ENCODE measurements around the gene PMVK.

The PMVK gene

DNA sequence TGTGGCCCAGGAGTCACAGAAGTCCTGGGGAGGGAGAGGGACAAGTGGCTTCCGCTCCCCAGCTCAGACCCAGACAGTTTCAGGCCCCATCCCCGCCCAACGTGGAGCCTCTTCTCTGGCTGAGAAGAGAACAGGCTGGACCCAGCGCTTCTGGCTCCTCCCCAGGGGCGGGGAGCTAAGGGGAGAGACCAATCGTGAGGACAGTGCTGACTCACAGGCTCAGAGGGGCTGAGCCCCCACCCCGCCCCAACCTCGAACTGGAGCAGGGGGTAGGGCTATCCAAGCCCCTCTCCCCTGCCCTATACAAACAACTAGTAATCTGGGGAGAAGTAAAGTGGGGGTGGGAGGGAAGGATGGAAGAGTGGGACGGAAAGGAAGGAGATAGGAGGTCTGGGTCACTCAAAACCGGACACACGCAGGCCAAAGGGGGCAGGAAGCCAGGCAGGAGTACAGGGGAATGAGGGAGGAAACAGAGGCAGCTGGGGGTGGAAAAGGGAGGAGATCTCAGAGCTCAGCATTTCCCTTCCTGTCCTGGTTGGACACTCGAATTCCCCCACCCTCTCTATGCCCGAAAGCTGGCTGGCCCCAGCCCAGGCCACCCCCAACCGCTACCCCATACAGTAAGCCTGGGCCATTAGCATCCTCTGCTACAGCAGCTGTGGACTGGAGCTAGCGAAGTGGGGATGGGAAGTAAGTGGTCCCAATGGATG is 34.3 kb upstream of the PMVK start, which contains the start of gene SHC1:
SHC1 (minus strand) TSS at position 117 of the 710 bp plus-strand sequence. CDS start 221 bp downstream, outside the sequence.
- H3K4me3 Mint-ChIP-seq = peak within 1 kb of the TSS; percentile 40
- no peaks in the 10 kb centered on the region for H3K27me3 Mint-ChIP-seq
- peaks cover 38% of the 10 kb centered on the region for H3K4me1 Mint-ChIP-seq
- no peaks in the 10 kb centered on the region for H3K9me3 Mint-ChIP-seq
- peak within 1 kb of the TSS; percentile 79 for H3K27ac Mint-ChIP-seq
- peaks cover 2% of the 10 kb centered on the region for H3K36me3 Mint-ChIP-seq

GRCh38 chr1:154969860-154970452 is 33.4 kb upstream of the PMVK start:
- H3K27ac Mint-ChIP-seq = no peak overlapping the region
- no peaks in the 10 kb centered on the region for H3K27me3 Mint-ChIP-seq
- no peak overlapping the region for H3K4me3 Mint-ChIP-seq
- H3K36me3 Mint-ChIP-seq = peaks cover 4% of the 10 kb centered on the region
- peaks cover 38% of the 10 kb centered on the region for H3K4me1 Mint-ChIP-seq
- no peaks in the 10 kb centered on the region for H3K9me3 Mint-ChIP-seq

GRCh38 chr1:154969246-154969645 is 32.7 kb upstream of the PMVK start:
- Mint-ChIP-seq H3K4me1 (peaks cover 38% of the 10 kb centered on the region), H3K27ac (peak overlapping the region; percentile 79), H3K9me3 (no peaks in the 10 kb centered on the region), H3K36me3 (peaks cover 4% of the 10 kb centered on the region), H3K4me3 (peak overlapping the region; percentile 30), H3K27me3 (no peaks in the 10 kb centered on the region)

- H3K4me3 Mint-ChIP-seq = no peak overlapping the region
- H3K27me3 Mint-ChIP-seq = no peaks in the 10 kb centered on the region
- peaks cover 6% of the 10 kb centered on the region for H3K36me3 Mint-ChIP-seq
- peaks cover 40% of the 10 kb centered on the region for H3K4me1 Mint-ChIP-seq
- H3K9me3 Mint-ChIP-seq = no peaks in the 10 kb centered on the region
- peak overlapping the region; percentile 59 for H3K27ac Mint-ChIP-seq
These were observed 32.2 kb upstream of the PMVK start for GRCh38 chr1:154968731-154969130.

- H3K4me3 Mint-ChIP-seq = no peak overlapping the region
- H3K4me1 Mint-ChIP-seq = peaks cover 43% of the 10 kb centered on the region
- no peak overlapping the region for H3K27ac Mint-ChIP-seq
- H3K27me3 Mint-ChIP-seq = no peaks in the 10 kb centered on the region
- H3K36me3 Mint-ChIP-seq = peaks cover 7% of the 10 kb centered on the region
- H3K9me3 Mint-ChIP-seq = no peaks in the 10 kb centered on the region
These were observed 30.9 kb upstream of the PMVK start for GRCh38 chr1:154967331-154967950.

- Mint-ChIP-seq H3K4me1 (peaks cover 36% of the 10 kb centered on the region), H3K27ac (no peak overlapping the region), H3K27me3 (no peaks in the 10 kb centered on the region), H3K4me3 (no peak overlapping the region), H3K36me3 (peaks cover 7% of the 10 kb centered on the region), H3K9me3 (no peaks in the 10 kb centered on the region)
These were observed 29.6 kb upstream of the PMVK start for GRCh38 chr1:154966111-154966510.

DNA sequence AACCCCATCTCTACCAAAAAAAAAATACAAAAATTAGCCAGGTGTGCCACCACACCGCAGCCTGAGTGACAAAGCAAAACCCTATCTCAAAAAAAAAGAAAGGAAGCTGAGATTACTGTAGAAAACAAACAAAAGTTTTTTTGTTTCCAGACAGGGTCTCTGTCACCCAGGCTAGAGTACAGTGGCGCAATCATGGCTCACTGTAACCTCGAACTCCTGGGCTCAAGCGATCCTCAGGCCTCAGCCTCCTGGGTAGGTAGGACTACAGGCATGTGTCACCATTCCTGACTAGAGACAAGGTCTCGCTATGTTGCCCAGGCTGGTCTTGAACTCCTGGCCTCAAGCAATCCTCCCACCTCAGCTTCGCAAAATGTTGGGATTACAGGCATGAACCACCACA is 27.8 kb upstream of the PMVK start:
- Mint-ChIP-seq H3K9me3 (no peaks in the 10 kb centered on the region), H3K27ac (no peak overlapping the region), H3K27me3 (no peaks in the 10 kb centered on the region), H3K4me1 (peaks cover 34% of the 10 kb centered on the region), H3K36me3 (peaks cover 5% of the 10 kb centered on the region), H3K4me3 (no peak overlapping the region)

DNA sequence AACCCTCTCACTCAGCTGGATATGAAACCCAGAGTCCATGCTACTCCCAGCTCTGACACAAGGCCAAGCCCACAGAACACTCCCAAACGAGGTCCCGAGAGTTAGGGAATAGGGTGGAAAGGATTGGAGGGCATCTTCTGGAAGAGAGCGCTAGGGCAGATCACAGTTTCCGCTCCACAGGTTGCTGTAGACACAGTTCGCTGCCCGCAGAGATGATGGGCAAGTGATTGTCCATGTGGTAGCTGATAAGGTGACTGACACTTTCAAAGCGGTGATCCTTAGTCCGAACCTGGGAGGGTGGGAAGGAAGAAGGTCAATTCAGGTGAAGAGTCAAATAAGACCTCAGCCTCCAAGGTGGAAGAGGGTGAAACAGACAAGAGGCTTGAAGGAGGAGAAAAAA is 27.1 kb upstream of the PMVK start:
- H3K27ac Mint-ChIP-seq = peak overlapping the region; percentile 43
- H3K4me1 Mint-ChIP-seq = peaks cover 29% of the 10 kb centered on the region
- no peaks in the 10 kb centered on the region for H3K27me3 Mint-ChIP-seq
- peaks cover 5% of the 10 kb centered on the region for H3K36me3 Mint-ChIP-seq
- H3K4me3 Mint-ChIP-seq = no peak overlapping the region
- H3K9me3 Mint-ChIP-seq = no peaks in the 10 kb centered on the region

DNA sequence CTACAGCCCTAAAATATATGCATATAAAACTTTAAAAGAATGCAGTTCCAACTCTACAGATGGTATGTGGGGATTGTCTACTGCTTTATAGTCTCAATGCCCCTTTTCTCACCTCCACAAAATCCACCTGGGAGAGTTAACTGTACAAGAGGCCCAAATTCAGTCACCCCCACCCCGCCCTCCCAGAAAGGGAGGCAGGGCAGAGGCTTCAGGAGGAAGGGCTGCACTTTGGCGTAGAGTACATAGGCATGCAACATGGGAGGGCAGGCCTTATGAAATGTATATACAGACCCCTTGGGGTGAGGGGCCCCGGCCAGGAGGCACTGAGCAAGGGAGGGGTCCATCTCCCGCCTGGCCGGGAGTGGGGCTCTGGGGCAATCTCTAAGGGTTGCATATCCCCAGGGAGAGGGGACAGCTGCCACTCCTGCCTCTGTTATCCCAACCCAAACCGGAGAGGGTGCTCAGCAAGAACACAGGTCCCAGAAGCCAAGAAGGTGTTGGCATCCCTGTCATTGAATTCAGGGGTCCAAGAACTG is 26.3 kb upstream of the PMVK start:
- Mint-ChIP-seq H3K4me1 (peaks cover 32% of the 10 kb centered on the region), H3K9me3 (no peaks in the 10 kb centered on the region), H3K27me3 (no peaks in the 10 kb centered on the region), H3K4me3 (peak overlapping the region; percentile 86), H3K27ac (peak overlapping the region; percentile 90), H3K36me3 (peaks cover 7% of the 10 kb centered on the region)

DNA sequence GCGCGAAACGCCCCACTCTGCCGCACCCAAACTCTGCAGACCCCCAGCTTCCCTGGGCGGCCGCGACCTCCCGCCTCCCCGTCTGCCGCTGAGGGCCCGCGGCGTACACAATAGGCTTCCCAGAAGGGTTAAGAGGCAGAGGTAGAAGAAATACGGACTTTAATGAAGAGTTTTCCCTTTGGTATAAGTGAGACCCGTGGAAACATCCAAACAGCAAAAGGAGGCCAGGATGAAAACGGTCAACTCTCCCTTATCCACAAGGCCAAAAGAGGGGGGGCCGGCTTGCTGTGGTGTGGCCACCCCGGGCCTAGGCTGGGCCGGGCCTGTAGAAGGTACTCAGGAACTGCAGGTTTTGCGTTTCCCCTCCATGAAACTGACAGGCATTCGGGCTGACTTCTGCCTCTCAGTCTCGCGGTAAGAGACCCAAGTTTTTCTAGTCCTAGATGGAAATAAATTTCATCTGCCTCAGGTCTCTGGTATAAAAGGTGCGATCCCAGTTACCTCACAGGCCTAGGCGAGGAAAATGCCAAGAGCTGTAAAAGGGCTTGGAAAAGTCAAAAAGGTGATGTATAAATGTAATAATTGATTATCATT is 25.7 kb upstream of the PMVK start:
- Mint-ChIP-seq H3K36me3 (peaks cover 7% of the 10 kb centered on the region), H3K27me3 (no peaks in the 10 kb centered on the region), H3K4me3 (peak overlapping the region; percentile 86), H3K4me1 (peaks cover 33% of the 10 kb centered on the region), H3K27ac (peak overlapping the region; percentile 90), H3K9me3 (no peaks in the 10 kb centered on the region)

DNA sequence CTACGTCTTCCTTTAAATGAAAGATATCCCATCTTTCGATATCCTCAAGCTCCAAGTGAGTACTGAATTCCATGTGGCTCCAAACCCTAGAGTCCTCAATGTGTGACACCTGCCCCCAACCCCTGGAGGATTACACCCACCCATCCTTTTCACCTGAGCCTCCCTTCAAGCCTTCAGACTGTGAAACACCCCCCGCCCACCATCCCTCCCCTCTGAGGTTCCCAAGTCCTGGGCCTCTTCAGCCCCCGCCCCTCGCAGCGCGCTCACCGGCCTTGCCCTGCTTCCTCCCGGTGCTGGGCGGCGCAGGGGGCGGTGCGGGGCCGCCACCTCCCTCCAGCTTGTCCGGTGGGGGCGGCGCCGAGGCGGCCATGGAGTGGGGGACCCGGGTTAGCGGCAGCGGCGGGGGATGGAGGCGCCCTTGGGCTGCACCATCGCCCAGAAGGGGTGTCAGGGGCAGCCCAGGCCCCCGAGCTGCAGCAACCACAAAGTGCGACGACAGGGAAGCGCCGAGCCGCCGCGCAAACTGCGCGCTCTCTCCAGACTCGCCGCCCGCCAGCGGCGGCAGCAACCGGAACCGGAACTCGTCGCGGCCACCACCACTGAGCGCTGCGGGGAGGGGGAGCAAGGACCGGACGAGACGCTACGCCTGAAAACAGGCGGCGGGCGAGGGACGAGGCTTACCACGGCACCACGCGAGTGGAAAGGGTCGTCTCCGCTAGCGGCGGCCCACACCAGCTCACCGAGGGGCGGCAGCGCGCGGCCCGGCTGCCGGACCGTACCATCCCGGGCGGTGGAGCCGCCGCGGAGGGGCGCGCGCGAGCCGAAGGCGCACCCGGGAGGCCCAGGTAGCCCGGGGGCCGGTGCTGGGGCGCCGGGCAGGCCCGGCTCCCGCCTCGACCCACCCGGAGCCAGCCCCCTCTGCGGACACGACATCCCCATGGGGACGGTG is 25.0 kb upstream of the PMVK start, which contains the start of gene PYGO2:
PYGO2 (minus strand) TSS at position 576 of the 949 bp plus-strand sequence; CDS start at position 370, 206 bp downstream.
- Mint-ChIP-seq H3K36me3 (peaks cover 7% of the 10 kb centered on the region), H3K27ac (peak within 1 kb of the TSS; percentile 90), H3K9me3 (no peaks in the 10 kb centered on the region), H3K4me3 (peak within 1 kb of the TSS; percentile 90), H3K27me3 (no peaks in the 10 kb centered on the region), H3K4me1 (peaks cover 41% of the 10 kb centered on the region)

DNA sequence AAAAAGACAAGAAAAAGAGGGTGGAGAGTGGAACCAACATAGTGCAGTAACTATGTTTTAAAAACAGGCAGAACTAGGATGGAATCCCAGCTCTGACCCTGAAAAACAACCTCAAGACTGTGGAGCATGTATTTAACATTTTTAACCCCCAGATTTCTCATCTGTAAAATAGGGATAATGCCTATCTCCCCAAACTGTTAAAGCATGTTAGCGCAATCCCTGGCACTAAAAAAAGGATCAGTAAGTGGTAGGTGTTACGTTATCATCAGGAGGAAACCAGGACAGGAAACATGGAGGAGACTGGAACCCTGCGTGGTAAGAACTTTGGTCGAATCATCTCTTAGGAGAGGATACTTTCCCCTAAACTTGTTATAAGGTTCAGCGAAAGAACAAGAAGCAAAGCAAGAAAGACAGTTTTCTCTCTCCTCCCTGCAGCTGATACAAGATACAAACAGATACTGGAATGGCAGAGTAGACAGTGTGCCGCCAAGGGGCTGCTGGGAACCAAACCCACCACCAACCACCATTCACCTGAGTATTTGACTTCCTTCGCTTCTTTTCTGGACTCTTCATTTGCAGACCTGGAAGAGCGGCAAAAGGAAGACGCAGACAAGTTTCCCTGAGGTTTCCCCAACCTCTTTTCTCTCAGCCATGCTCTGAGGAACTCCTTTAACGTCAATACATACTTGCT is 24.1 kb upstream of the PMVK start:
- no peaks in the 10 kb centered on the region for H3K27me3 Mint-ChIP-seq
- peak overlapping the region; percentile 81 for H3K27ac Mint-ChIP-seq
- H3K36me3 Mint-ChIP-seq = peaks cover 6% of the 10 kb centered on the region
- no peaks in the 10 kb centered on the region for H3K9me3 Mint-ChIP-seq
- peak overlapping the region; percentile 90 for H3K4me3 Mint-ChIP-seq
- peaks cover 50% of the 10 kb centered on the region for H3K4me1 Mint-ChIP-seq

DNA sequence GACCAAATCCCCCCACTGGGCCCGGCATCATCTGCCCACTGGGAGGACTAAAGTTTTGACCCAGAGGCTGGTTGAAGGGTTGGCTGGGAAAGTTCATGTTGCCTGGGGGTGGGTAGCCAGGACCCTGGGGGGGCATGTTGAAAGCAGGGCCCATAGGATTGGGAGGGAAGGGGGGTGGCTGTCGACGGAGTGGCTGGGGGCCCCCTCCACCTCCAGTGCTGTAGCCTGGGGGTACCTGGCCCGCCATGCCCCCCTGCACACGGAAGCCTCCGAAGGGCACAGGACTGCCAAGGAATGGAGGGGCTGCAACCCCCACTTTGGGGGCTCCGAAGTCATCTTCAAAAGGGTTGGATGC is 22.9 kb upstream of the PMVK start:
- H3K36me3 Mint-ChIP-seq = peaks cover 5% of the 10 kb centered on the region
- no peaks in the 10 kb centered on the region for H3K9me3 Mint-ChIP-seq
- H3K4me1 Mint-ChIP-seq = peaks cover 62% of the 10 kb centered on the region
- H3K27me3 Mint-ChIP-seq = no peaks in the 10 kb centered on the region
- no peak overlapping the region for H3K27ac Mint-ChIP-seq
- H3K4me3 Mint-ChIP-seq = peak overlapping the region; percentile 59

- H3K4me1 Mint-ChIP-seq = peaks cover 67% of the 10 kb centered on the region
- H3K36me3 Mint-ChIP-seq = peaks cover 4% of the 10 kb centered on the region
- no peaks in the 10 kb centered on the region for H3K27me3 Mint-ChIP-seq
- H3K27ac Mint-ChIP-seq = peak overlapping the region; percentile 77
- H3K9me3 Mint-ChIP-seq = no peaks in the 10 kb centered on the region
- H3K4me3 Mint-ChIP-seq = no peak overlapping the region
These were observed 22.3 kb upstream of the PMVK start for GRCh38 chr1:154958681-154959425.
